Measurements from ENCODE around the gene DHX16.
"Not testable (repeated sequence)": the region's sequence is repeated elsewhere in the genome, so short reads cannot be mapped to it uniquely, and the experiment has no call there.

The DHX16 gene

GRCh38 chr6:30679765-30680535 is 7.1 kb upstream of the DHX16 start:
- no peak for DNase-seq (ENCODE audit: low read depth in 4 of 4, low spot score in 1 of 4)

GRCh38 chr6:30678964-30679726 is 6.3 kb upstream of the DHX16 start:
- DNase-seq (ENCODE audit: low read depth in 4 of 4, low spot score in 1 of 4) = peak; percentile 82 to 88 (median 86)

GRCh38 chr6:30676660-30677285 is 4.0 kb upstream of the DHX16 start:
- no peak for DNase-seq (ENCODE audit: low read depth in 4 of 4, low spot score in 1 of 4)

GRCh38 chr6:30670760-30671527 is 1.9 kb downstream of the DHX16 start:
- no peak for DNase-seq (ENCODE audit: low read depth in 4 of 4, low spot score in 1 of 4)

GRCh38 chr6:30666300-30666699 is 6.5 kb downstream of the DHX16 start:
- DNase-seq (ENCODE audit: low read depth in 4 of 4, low spot score in 1 of 4) = not testable (repeated sequence)

- no peak for DNase-seq (ENCODE audit: low read depth in 4 of 4, low spot score in 1 of 4)
Observed at GRCh38 chr6:30664994-30665767, 7.6 kb downstream of the DHX16 start.

GRCh38 chr6:30657922-30658321 is 14.9 kb downstream of the DHX16 start:
- not testable (repeated sequence) for DNase-seq (ENCODE audit: low read depth in 4 of 4, low spot score in 1 of 4)

GRCh38 chr6:30657454-30657853 is 15.4 kb downstream of the DHX16 start:
- DNase-seq (ENCODE audit: low read depth in 4 of 4, low spot score in 1 of 4) = no peak

- no peak for DNase-seq (ENCODE audit: low read depth in 4 of 4, low spot score in 1 of 4)
Observed at GRCh38 chr6:30656513-30656912, 16.3 kb downstream of the DHX16 start.

- DNase-seq (ENCODE audit: low read depth in 4 of 4, low spot score in 1 of 4) = no peak
Observed at GRCh38 chr6:30655743-30656094, 17.1 kb downstream of the DHX16 start.

GRCh38 chr6:30654798-30655742 is 17.7 kb downstream of the DHX16 start:
- DNase-seq (ENCODE audit: low read depth in 4 of 4, low spot score in 1 of 4) = no peak

- DNase-seq (ENCODE audit: low read depth in 4 of 4, low spot score in 1 of 4) = no peak
Observed at GRCh38 chr6:30651143-30651542, 21.7 kb downstream of the DHX16 start.

- peak; percentile 59 to 71 (median 62) for DNase-seq (ENCODE audit: low read depth in 4 of 4, low spot score in 1 of 4)
Observed at GRCh38 chr6:30647242-30648116, 25.3 kb downstream of the DHX16 start.

GRCh38 chr6:30646450-30647241 is 26.2 kb downstream of the DHX16 start, which contains the start of gene C6orf136:
Gene C6orf136 (plus strand): TSS chr6:30647133. CDS start chr6:30647232, 99 bp downstream.
- peak; percentile 67 to 87 (median 84) for DNase-seq (ENCODE audit: low read depth in 4 of 4, low spot score in 1 of 4)

GRCh38 chr6:30645989-30646388 is 26.8 kb downstream of the DHX16 start:
- DNase-seq (ENCODE audit: low read depth in 4 of 4, low spot score in 1 of 4) = no peak

GRCh38 chr6:30644769-30645168 is 28.0 kb downstream of the DHX16 start:
- DNase-seq (ENCODE audit: low read depth in 4 of 4, low spot score in 1 of 4) = no peak

GRCh38 chr6:30643656-30644055 is 29.1 kb downstream of the DHX16 start:
- DNase-seq (ENCODE audit: low read depth in 4 of 4, low spot score in 1 of 4) = no peak
